Duodenal mucosa (tissue), 2 donors: ENCODE data around the gene ANTXR1.

Source experiments
- H3K27ac ChIP-seq: one replicate; pipeline ENCODE4 v1.7.0; 2013; ENCODE audit warnings: low read depth, low read length
- H3K27me3 ChIP-seq, 2 donors: one replicate each; pipeline ENCODE4 v1.7.0; 2013; ENCODE audit warnings: low read length in 2 of 2, control low read depth in 1 of 2; ENCODE audit not compliant: insufficient read depth in 2 of 2, control insufficient read depth in 1 of 2
- H3K36me3 ChIP-seq, 2 donors: one replicate each; pipeline ENCODE4 v1.7.0; 2013; ENCODE audit warnings: low read length in 2 of 2, control low read depth in 1 of 2; ENCODE audit not compliant: insufficient read depth in 2 of 2, control insufficient read depth in 1 of 2
- H3K4me1 ChIP-seq, 2 donors: one replicate each; pipeline ENCODE4 v1.7.0; 2013; ENCODE audit warnings: low read length in 2 of 2, control low read depth in 1 of 2; ENCODE audit not compliant: insufficient read depth in 2 of 2, control insufficient read depth in 1 of 2
- H3K4me3 ChIP-seq, 2 donors: one replicate each; pipeline ENCODE4 v1.7.0; 2013; ENCODE audit warnings: low read length in 2 of 2, low read depth in 1 of 2
- H3K9ac ChIP-seq, 2 donors: one replicate each; pipeline ENCODE4 v1.7.0; 2013; ENCODE audit warnings: low read length in 2 of 2, low read depth in 1 of 2
- H3K9me3 ChIP-seq, 2 donors: one replicate each; pipeline ENCODE4 v1.7.0; 2013; ENCODE audit warnings: low read length in 2 of 2, control low read depth in 1 of 2; ENCODE audit not compliant: control insufficient read depth in 1 of 2

The ANTXR1 gene

DNA sequence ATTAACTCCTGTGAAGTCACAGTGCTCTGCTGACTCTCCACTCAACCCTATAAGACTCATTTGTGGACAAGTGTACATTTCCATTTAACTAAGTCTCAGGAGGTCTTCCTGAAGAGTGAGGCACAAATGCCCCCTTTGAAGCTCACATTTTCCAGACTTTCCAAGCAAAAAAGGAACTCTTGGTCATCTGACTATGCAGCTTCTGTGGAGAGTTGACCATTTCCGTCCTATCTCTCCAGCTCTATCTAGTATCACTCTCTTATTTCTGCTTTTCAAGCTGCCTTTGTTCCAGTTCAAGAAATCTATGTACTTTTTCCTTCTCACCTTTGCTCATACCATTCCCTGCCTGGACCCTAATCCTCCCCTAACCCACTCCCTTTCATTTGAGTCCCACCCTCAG, 77.0 kb downstream of the ANTXR1 start:
- H3K4me1 ChIP-seq: peaks cover 0 to 4% of the 10 kb centered on the region in 2 donors
- H3K4me3 ChIP-seq: no peak overlapping the region
- no peak overlapping the region for H3K27ac ChIP-seq
- H3K36me3 ChIP-seq: no peaks in the 10 kb centered on the region
- H3K27me3 ChIP-seq: no peaks in the 10 kb centered on the region
- no peaks in the 10 kb centered on the region for H3K9me3 ChIP-seq
- no peak overlapping the region for H3K9ac ChIP-seq

DNA sequence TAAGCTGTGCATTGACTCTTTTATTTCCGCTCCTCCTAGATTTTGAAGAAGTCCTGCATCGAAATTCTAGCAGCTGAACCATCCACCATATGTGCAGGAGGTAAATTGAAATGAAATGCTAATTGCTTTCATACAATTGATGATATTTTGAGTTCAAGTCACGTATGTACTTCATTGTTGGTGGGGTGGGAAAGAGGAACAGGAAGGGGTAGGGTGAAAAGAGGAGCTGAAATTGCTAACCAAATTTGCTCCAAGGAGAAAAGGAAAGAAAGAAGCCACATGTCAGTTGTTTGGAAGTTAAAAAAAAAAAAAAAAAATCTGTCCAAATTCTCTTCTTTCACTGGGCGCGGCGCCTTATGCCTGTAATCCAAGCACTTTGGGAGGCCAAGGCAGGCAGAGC, 77.8 kb downstream of the ANTXR1 start:
- Histone ChIP-seq H3K4me1 (peaks cover 0 to 4% of the 10 kb centered on the region in 2 donors), H3K36me3 (no peaks in the 10 kb centered on the region), H3K27me3 (no peaks in the 10 kb centered on the region), H3K4me3 (no peak overlapping the region), H3K9me3 (no peaks in the 10 kb centered on the region), H3K27ac (no peak overlapping the region), H3K9ac (no peak overlapping the region)

DNA sequence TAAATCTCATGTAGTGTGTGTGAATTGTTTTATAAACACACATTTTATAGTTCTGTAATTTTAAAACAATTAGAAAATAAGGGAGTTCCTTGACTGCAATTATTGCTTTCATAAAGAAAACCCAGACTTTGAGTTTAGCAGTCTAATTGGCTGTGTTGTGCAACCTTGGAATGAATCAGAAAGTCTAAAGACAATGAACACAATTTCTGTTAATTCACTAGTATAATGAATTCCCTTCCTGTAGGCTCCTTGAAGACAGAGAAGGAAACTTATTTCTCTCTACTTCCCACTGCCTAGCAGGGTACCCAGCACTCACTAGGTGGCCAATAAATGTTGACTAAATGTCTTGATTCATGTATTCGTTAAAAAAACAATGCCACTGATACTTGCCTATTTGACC, 79.9 kb downstream of the ANTXR1 start:
- Histone ChIP-seq H3K4me3 (no peak overlapping the region), H3K9ac (no peak overlapping the region), H3K4me1 (peaks cover 0 to 4% of the 10 kb centered on the region in 2 donors), H3K27me3 (no peaks in the 10 kb centered on the region), H3K27ac (no peak overlapping the region), H3K9me3 (no peaks in the 10 kb centered on the region), H3K36me3 (no peaks in the 10 kb centered on the region)

DNA sequence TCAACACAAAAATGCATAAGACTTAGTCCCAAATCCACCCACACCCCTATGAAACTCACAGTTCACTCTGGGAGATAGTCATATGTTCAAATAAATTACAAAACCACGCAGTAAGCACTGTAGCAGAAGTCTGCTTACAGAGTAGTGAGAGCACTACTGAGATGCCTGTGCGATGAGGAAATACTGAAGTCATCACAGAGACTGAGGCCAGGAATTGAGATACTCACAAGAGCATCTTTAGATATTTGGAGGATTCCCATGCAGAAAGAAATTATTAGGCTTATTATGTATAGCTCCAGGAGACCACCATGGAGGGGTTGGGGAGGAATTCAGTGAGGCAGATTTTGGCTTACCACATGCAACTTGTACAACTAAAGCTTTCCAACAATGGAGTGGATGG, 82.3 kb downstream of the ANTXR1 start:
- Histone ChIP-seq H3K4me1 (no peaks in the 10 kb centered on the region), H3K27me3 (no peaks in the 10 kb centered on the region), H3K4me3 (no peak overlapping the region), H3K27ac (no peak overlapping the region), H3K9me3 (no peaks in the 10 kb centered on the region), H3K36me3 (no peaks in the 10 kb centered on the region), H3K9ac (no peak overlapping the region)

DNA sequence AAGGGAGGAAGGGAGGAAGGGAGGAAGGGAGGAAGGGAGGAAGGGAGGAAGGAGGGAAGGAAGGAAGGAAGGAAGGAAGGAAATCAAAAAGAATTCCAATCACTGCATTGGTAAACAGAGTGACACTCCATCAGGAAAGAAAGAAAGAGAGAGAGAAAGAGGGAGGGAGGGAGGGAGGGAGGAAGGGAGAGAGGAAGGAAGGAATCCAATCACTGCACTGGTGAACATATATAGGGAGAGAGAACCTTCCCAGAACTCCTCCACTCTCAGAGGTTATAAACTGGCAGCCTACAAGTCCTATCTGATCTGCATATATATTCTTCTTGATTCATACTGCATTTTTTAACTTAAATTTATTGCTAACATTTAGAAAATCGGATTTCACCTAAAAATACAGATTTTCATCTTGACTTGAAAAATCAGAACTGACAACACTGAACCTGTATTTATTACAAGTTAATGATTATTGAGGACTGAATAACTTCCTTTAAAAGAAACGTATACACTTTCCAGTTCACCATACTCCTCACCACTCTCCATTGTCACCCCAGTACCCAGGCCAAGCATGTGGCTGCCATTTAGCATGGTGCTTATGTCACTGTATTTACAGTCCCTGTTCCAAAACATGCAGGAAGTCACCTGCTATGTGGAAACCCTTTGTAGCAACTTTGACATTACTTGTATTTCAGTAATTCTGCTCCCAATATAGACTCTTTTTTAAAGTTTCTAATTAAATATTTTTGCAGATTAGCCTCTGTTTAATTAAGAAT, 83.5 kb downstream of the ANTXR1 start:
- Histone ChIP-seq H3K36me3 (no peaks in the 10 kb centered on the region), H3K27ac (no peak overlapping the region)

DNA sequence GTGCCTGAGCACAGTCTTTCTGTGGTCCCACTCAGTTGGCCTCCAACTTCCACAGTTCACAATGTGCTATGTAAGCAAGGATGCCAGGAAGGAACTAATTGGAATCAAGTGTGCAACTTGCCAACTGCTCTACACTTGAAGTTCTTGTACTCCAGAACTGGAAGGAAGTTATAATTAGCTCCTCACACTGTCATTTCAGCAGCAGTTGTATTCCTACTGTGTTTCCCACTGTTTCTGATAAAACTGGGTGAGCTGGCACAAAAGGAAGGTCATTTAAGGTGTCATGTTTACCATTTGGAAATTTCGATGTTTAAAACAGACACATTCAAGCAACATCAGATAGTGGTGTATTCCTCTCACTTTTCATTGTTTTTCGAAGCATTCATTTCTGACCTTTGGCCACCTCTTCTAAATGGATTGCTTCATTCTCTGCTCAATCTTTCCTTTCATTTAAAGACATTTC, 84.2 kb downstream of the ANTXR1 start:
- no peak overlapping the region for H3K4me3 ChIP-seq
- no peaks in the 10 kb centered on the region for H3K36me3 ChIP-seq
- no peak overlapping the region for H3K27ac ChIP-seq
- H3K4me1 ChIP-seq: no peaks in the 10 kb centered on the region
- H3K9me3 ChIP-seq: no peaks in the 10 kb centered on the region
- no peaks in the 10 kb centered on the region for H3K27me3 ChIP-seq
- no peak overlapping the region for H3K9ac ChIP-seq

More for the DNA sequence above, 83.5 kb downstream of the ANTXR1 start:
- no peak overlapping the region for H3K9ac ChIP-seq
- H3K27me3 ChIP-seq: no peaks in the 10 kb centered on the region
- no peak overlapping the region for H3K4me3 ChIP-seq
- no peaks in the 10 kb centered on the region for H3K4me1 ChIP-seq
- no peaks in the 10 kb centered on the region for H3K9me3 ChIP-seq

DNA sequence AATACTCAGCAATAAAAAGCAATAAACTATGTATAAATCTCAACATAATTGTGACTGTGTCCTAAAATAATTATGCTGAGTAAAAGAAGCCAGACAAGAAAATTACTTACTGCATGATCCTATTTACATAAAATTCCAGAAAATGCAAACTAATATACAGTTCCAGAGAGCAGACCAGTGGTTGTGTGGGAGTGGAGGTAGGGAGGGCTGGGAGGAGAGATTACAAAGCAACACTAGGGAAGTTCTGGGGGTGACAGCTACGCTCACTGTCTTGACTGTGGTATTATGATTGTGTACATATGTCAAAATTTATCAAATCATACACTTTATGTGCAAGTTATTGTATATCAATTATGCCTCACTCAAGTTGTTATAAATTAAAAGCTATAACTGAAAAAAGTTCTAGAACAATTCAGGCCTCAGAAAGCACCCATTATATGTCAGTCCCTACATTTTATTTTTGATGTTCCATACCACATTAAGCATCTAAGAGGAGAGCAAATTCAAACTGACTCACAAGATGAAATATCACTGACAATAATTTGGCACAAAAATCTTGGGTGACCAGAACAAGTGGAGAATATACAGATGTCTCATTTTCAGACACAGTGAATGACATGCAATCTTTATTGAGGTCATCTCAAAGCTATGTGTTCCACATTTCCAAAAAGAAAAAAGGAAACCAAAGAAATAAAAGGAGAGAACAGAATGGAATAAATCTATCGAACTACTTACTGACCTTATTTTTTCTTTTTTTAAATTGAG, 85.1 kb downstream of the ANTXR1 start:
- no peaks in the 10 kb centered on the region for H3K27me3 ChIP-seq
- no peaks in the 10 kb centered on the region for H3K4me1 ChIP-seq
- no peaks in the 10 kb centered on the region for H3K36me3 ChIP-seq
- no peak overlapping the region for H3K9ac ChIP-seq
- H3K27ac ChIP-seq: no peak overlapping the region
- H3K4me3 ChIP-seq: no peak overlapping the region
- no peaks in the 10 kb centered on the region for H3K9me3 ChIP-seq

DNA sequence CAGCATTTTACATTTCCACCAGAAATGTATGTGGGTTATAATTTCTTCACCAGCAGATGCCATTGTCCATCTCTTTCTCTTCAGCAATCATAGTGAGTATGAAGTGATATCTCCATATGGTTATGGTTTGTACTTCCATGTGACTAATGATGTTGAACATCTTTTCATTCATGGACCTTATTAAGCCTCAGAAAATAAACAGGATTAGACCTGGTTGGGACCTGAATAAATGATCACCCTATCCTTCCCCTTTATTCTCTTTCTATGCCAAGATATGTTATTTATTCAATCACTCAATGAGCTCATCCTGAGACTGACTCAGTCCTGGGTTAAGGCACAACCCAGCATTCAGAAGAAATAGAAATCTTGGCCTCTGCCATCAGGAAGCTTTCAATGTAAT, 86.6 kb downstream of the ANTXR1 start:
- Histone ChIP-seq H3K4me1 (no peaks in the 10 kb centered on the region), H3K9me3 (no peaks in the 10 kb centered on the region), H3K9ac (no peak overlapping the region), H3K36me3 (no peaks in the 10 kb centered on the region), H3K27me3 (no peaks in the 10 kb centered on the region), H3K27ac (no peak overlapping the region), H3K4me3 (no peak overlapping the region)

DNA sequence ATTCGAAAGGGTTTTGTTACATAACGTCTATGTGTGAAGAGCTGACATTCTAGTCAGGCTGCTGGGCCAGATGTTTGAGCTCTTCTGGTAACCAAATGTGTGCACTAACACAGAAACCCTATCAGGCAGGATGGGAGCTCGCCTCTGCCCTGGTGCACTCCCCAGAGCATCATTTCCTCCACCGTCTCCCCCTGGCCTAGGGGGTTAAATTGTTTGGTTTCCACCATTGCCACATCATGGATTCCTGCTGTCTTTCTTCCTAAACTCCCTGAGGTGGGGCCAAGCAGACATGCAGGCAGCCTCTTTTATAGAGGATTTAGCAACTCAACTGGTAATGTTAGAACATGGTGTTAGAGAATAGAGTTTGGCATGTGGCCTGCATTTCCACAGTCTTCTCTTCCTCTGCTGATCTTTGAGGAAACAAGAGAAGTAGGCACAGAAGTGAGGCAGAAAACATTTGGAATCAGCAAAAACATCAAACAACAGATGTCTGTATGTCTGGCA, 87.3 kb downstream of the ANTXR1 start:
- Histone ChIP-seq H3K36me3 (no peaks in the 10 kb centered on the region), H3K4me3 (no peak overlapping the region), H3K4me1 (no peaks in the 10 kb centered on the region), H3K9ac (no peak overlapping the region), H3K9me3 (no peaks in the 10 kb centered on the region), H3K27me3 (no peaks in the 10 kb centered on the region), H3K27ac (no peak overlapping the region)

DNA sequence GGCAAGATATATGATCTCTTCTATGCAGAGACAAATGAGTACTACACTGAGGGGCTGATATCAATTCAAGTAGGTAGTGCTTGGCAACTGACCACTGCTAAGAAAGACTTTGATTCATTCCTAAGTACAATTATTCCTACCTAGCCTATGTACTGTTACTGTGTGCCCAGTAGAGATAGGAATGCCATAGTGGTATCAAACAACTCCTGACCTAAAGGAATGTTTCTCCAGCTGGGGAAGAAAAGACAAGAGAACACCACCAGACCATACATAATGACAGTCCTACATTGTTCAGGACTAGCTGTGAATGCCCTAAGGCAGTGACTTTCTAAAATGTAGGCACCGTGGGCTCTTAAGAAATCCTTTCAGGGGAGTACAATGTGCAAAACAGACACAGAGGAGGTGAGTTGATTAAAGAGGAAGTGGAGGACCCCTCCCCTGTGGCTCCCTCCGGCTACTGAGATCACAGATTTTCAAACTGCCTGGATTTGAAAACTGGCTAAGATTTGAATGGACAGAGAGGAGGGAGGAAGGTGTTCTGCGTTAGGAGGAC, 89.1 kb downstream of the ANTXR1 start:
- Histone ChIP-seq H3K4me3 (no peak overlapping the region), H3K9ac (no peak overlapping the region)

More for the DNA sequence above, 89.1 kb downstream of the ANTXR1 start:
- Histone ChIP-seq H3K27ac (no peak overlapping the region), H3K4me1 (no peaks in the 10 kb centered on the region), H3K27me3 (peaks cover 0 to 2% of the 10 kb centered on the region in 2 donors), H3K9me3 (no peaks in the 10 kb centered on the region), H3K36me3 (no peaks in the 10 kb centered on the region)
